GM10266 (cell line): Measurements from ENCODE around the gene MED13L.

Source experiments
- DNase-seq: peaks from one replicate; pipeline ENCODE4 v3.0.0; 2012; ENCODE audit errors: extremely low spot score
- CTCF ChIP-seq: IDR thresholded peaks from 2 replicates; pipeline ENCODE4 v1.5.1; 2012; ENCODE audit warnings: mild to moderate bottlenecking, low read depth; ENCODE audit not compliant: control insufficient read depth, insufficient read depth; ENCODE audit errors: missing control alignments

Gene MED13L

DNA sequence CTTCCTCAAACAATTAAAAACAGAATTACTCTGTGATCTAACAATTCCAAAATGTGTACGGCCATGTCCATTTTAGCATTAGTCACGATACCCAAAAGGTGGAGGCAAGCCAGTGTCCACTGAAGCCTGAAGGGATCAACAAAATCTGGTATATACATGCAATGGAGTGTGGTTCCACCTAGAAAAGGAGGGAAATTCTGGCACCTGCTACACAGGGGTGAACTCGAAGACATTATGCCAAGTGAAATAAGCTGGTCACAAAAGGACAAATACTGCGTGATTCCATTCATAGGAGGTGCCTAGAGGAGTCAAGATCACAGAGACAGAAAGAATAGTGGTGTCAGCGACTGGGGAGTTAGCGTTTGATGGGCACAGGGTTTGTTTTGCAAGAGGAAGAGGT lies 331.4 kb downstream of the MED13L start:
- DNase-seq, result no peak
- no peak for TF ChIP-seq CTCF

DNA sequence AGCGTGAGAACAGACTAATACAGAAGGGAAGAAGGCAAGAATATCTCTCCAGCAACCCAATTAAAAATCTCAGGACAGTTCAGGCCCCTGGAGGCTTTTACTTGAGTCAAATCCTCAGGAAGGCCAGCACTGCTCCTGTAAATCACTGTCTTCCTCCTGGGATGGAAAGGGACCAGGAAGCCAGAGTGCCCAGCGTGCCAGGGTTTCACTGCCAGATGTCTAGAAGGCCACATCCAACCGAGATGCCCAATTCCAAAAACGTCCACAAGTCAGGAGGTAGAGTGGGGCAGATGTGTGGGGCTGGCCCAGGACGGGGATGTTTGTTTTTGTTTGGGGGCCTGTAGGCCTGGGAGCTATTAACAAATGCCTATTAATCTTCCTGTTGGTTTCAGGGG lies 332.0 kb downstream of the MED13L start:
- DNase-seq, result no peak
- no peak for TF ChIP-seq CTCF

DNA sequence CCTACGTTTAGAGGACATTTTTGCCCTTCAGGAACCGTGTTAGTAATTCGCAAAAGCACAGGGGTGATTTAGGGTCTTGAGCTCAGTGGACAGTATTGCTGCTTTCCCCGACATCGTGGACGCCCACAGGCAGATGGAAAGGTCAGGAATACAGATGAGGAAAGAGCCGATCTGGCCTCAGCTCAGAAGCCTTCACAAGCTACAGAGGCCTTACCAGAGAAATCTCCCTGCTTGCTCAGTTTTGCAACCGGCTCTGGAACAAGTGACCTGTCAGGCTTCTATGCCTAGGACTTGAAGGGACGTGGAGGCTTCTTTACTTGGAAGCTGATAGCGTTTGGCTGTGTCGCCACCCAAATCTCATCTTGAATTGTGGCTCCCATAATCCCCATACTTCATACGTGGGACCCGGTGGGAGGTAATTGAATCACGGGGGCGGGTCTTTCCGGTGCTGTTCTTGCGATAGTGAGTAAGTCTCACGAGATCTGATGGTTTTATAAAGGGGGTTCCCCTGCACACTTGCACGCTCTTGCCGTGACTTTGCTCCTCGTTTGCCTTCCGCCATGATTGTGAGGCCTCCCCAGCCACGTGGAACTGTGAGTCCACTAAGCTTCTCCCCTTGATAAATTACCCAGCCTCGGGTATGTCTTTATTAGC lies 332.5 kb downstream of the MED13L start:
- DNase-seq, result no peak
- no peak for TF ChIP-seq CTCF

GRCh38 chr12:115944392-115944742 lies 333.1 kb downstream of the MED13L start:
- no peak for DNase-seq
- TF ChIP-seq CTCF, result no peak

- no peak for DNase-seq
- no peak for TF ChIP-seq CTCF
Measured at GRCh38 chr12:115943630-115944391, 333.7 kb downstream of the MED13L start.

GRCh38 chr12:115943310-115943629 lies 334.2 kb downstream of the MED13L start:
- TF ChIP-seq CTCF, result no peak
- DNase-seq, result no peak

DNA sequence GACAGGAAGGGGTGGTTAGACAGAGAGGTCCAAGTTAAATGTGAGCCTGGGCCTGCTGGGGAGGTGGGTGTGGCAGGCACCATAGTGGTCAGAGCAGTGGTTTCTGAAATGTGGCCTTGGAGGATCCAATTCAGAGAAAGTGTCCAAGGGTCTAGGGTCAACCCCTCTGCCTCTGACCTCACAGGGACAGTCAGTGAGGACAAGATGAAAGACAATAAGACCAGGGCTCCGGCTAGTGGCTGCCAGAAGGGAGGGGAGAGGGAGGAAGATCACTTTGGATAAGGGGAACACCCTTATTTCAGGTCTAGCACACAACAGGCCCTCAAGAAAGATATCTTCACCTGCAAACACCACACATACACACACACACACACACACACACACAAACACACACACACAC lies 335.1 kb downstream of the MED13L start:
- TF ChIP-seq CTCF, result no peak
- DNase-seq, result no peak
